ENCODE data around the gene GOLGA7B.

The GOLGA7B gene

DNA sequence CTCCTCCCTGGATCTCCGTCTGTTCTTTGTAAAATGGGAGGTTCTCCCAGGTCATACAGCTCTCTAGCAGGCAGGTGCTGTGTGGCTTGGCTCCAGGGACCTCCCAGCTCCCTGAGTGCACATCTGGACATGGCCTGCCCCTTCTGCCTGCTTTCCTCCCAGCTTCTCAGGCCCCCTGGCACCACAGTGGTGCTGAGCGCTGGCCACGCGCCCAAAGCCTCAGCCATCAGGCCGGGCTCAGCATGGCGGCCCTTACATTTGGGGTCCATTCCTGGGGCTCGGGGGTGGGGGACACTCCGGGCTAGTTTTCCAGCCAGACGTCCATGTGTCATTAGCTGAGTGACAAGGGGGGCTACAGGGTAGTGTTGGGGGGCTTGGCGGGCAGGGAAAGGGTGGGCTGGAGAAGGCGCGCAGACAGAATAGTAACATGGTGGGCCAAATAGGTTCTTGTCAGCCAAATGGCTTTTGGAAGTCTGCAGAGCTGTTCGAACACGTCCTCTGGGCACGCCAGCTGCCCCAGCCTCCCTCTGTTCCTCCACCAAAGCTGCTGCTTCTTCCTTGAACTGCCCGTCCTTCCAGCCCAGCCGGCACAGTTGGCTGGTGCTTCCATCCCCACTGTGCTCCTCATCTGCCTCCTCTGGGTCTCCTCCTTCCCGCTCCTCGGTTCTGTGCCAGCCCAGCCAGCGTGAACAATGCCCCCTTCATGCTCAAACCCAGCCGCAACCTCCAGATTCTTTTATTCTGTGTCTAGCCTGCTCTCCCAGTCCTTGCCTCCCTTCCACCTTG, 65.9 kb downstream of the GOLGA7B start:
- TF ChIP-seq, protein P1, sequence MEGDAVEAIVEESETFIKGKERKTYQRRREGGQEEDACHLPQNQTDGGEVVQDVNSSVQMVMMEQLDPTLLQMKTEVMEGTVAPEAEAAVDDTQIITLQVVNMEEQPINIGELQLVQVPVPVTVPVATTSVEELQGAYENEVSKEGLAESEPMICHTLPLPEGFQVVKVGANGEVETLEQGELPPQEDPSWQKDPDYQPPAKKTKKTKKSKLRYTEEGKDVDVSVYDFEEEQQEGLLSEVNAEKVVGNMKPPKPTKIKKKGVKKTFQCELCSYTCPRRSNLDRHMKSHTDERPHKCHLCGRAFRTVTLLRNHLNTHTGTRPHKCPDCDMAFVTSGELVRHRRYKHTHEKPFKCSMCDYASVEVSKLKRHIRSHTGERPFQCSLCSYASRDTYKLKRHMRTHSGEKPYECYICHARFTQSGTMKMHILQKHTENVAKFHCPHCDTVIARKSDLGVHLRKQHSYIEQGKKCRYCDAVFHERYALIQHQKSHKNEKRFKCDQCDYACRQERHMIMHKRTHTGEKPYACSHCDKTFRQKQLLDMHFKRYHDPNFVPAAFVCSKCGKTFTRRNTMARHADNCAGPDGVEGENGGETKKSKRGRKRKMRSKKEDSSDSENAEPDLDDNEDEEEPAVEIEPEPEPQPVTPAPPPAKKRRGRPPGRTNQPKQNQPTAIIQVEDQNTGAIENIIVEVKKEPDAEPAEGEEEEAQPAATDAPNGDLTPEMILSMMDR (IDR thresholded peaks at IDR 0.05; ENCODE audit: borderline replicate concordance, insufficient read depth, low read depth, low read length): no peak
- H3K4me3 ChIP-seq (ENCODE audit: low read depth, low read length): no peak overlapping the region

DNA sequence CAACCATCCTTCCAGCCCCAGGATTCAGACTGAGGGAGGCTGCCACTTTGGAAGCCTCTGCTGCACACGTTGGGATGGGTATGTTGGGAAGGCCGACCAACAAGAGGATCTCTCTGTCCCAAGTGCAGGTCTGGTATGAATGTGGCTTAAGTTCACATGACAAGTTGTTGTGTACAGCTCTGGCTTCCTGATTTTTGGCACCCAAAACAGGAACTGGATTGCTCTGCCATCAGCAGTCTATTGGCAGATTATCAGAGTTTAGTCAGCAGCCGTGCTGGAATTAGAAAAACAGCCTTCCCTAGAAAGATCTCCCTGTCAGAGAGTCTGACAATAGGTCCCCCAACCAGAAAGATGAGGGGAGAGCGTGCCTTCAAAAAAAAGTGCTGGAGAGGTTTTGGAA, 66.9 kb downstream of the GOLGA7B start:
- TF ChIP-seq, protein P1 (IDR thresholded peaks at IDR 0.05; ENCODE audit: borderline replicate concordance, insufficient read depth, low read depth, low read length): no peak
- no peak overlapping the region for H3K4me3 ChIP-seq (ENCODE audit: low read depth, low read length)

DNA sequence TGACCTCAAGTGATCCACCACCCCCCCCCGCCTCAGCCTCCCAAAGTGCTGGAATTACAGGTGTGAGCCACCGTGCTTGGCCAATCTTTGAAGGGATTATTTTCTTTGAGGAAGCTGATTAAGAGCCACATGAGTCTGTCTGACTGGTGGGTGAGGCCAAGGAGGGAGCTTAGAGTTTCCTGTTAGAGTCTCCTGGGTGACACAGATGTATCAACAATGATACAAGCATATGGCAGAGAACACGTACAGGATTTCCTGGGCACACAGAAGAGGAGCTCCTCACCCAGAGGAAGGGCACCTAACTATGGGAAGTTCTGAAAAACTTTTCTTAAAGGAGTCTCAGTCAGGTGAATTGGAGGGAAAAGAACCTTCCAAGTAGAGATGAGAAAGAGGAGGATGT, 69.4 kb downstream of the GOLGA7B start:
- H3K4me3 ChIP-seq (ENCODE audit: low read depth, low read length): no peak overlapping the region
- TF ChIP-seq, protein P1 (IDR thresholded peaks at IDR 0.05; ENCODE audit: borderline replicate concordance, insufficient read depth, low read depth, low read length): no peak

DNA sequence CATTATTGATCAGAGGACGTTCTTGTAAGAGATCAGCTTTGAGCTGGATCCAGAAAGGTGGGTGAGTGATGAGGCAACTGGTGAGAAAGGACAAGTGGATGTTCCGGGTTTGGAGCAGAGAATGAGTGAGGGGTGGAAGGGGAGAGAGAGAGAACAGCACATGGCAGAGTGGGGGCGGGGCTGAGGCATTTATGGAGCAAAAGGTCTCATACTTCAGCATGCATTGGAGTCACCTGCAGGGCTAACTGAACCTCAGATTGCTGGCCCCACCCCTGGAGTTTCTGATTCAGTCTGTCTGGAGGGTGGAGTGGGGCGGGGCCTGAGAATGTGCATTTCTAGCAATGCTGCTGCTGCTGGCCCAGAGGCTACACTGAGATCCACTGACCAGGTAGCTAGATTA, 71.2 kb downstream of the GOLGA7B start:
- TF ChIP-seq, protein P1 (IDR thresholded peaks at IDR 0.05; ENCODE audit: borderline replicate concordance, insufficient read depth, low read depth, low read length): no peak
- no peak overlapping the region for H3K4me3 ChIP-seq (ENCODE audit: low read depth, low read length)

Data from GM12875 (cell line).